Effector memory CD8-positive, alpha-beta T cell (primary cell): ENCODE data around the gene OVCH2.
"Not testable (repeated sequence)": the region's sequence is repeated elsewhere in the genome, so short reads cannot be mapped to it uniquely, and the experiment has no call there.

Experiments used
- ATAC-seq: fragments of 150-1000 bp; cut with Tn5 transposase; replicated peaks from 2 replicates; pipeline ENCODE4 v1.10.0; 2021; ENCODE audit warnings: mild to moderate bottlenecking, moderate library complexity
- DNase-seq, 3 experiments: peaks; one replicate each; pipeline ENCODE4 v3.0.0; 2021
- H3K27ac Mint-ChIP-seq, 2 donors: one replicate each; pipeline ENCODE4 v1.8.0; 2022; ENCODE audit warnings: mild to moderate bottlenecking in 2 of 2, mixed read lengths in 2 of 2, moderate library complexity in 2 of 2
- H3K27me3 Mint-ChIP-seq, 2 donors: one replicate each; pipeline ENCODE4 v1.8.0; 2022; ENCODE audit warnings: mixed read lengths in 2 of 2
- H3K36me3 Mint-ChIP-seq: one replicate; pipeline ENCODE4 v1.8.0; 2022; ENCODE audit warnings: mild to moderate bottlenecking, moderate library complexity, mixed read lengths; ENCODE audit not compliant: insufficient read depth
- H3K4me1 Mint-ChIP-seq, 2 donors: one replicate each; pipeline ENCODE4 v1.8.0; 2022; ENCODE audit warnings: low read depth in 2 of 2, mixed read lengths in 2 of 2
- H3K4me3 Mint-ChIP-seq, 2 donors: one replicate each; pipeline ENCODE4 v1.8.0; 2022; ENCODE audit warnings: mild to moderate bottlenecking in 2 of 2, mixed read lengths in 2 of 2, moderate library complexity in 2 of 2
- H3K9me3 Mint-ChIP-seq, 2 donors: one replicate each; pipeline ENCODE4 v1.8.0; 2022; ENCODE audit warnings: mixed read lengths in 2 of 2

OVCH2 gene

DNA sequence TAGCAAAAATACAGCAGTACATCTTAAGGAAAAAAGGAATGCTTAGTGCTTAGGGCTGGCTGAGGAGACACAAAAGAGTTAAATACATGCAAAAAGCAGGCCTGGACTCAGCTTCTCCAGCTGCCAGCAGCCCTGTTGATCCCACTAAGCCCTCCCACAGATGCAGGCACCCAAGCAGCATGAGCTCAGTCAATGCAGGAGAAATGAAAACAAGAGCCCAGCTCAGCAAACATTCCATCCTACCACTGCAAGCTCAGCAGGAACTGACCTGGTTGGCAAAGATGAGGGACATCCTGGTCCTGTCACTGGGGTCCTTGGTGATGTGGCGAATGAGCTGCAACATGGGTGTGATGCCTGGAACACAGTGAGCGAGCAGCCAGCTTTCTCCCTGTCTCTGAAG is 38.8 kb downstream of the OVCH2 start:
- H3K4me1 Mint-ChIP-seq: peaks cover 0 to 4% of the 10 kb centered on the region in 2 donors

DNA sequence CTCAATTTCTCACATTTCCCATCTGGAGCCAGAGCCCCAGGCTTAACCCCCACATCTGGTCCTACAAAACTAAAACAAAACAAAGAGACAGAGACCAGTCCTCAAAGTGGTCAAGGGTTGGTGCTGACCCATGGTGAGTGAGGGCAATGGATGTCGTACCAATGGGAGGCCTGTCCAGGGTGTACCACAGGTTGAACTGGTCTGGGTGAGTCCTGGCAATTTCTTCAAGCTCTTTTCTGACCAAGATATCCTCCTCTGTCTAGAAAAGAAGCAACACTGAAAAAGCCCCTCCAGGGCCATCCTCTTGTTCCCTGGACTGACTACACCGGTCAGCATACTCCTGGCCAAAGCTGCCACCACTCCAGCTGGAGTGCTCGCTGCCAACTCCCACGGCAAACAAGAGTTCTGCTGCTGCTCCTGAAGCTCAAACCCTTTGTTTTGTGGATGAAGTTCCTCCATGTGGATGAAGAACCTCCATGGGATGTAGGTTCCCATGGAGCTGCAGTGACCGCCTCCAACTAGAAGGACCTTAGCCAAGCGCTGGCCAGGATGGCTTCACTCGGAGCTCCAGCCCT is 39.9 kb downstream of the OVCH2 start:
- no peak for ATAC-seq
- Mint-ChIP-seq H3K36me3 (no peaks in the 10 kb centered on the region), H3K4me1 (peaks cover 0 to 4% of the 10 kb centered on the region in 2 donors), H3K27ac (no peak overlapping the region), H3K27me3 (peaks cover 22 to 42% of the 10 kb centered on the region in 2 donors), H3K4me3 (no peak overlapping the region), H3K9me3 (no peaks in the 10 kb centered on the region)
- DNase-seq: no peak

More for the DNA sequence above, 38.8 kb downstream of the OVCH2 start:
- no peak overlapping the region for H3K27ac Mint-ChIP-seq
- DNase-seq: no peak
- no peak for ATAC-seq
- no peaks in the 10 kb centered on the region for H3K36me3 Mint-ChIP-seq
- H3K9me3 Mint-ChIP-seq: no peaks in the 10 kb centered on the region
- H3K4me3 Mint-ChIP-seq: no peak overlapping the region
- peaks cover 32 to 53% of the 10 kb centered on the region in 2 donors for H3K27me3 Mint-ChIP-seq

DNA sequence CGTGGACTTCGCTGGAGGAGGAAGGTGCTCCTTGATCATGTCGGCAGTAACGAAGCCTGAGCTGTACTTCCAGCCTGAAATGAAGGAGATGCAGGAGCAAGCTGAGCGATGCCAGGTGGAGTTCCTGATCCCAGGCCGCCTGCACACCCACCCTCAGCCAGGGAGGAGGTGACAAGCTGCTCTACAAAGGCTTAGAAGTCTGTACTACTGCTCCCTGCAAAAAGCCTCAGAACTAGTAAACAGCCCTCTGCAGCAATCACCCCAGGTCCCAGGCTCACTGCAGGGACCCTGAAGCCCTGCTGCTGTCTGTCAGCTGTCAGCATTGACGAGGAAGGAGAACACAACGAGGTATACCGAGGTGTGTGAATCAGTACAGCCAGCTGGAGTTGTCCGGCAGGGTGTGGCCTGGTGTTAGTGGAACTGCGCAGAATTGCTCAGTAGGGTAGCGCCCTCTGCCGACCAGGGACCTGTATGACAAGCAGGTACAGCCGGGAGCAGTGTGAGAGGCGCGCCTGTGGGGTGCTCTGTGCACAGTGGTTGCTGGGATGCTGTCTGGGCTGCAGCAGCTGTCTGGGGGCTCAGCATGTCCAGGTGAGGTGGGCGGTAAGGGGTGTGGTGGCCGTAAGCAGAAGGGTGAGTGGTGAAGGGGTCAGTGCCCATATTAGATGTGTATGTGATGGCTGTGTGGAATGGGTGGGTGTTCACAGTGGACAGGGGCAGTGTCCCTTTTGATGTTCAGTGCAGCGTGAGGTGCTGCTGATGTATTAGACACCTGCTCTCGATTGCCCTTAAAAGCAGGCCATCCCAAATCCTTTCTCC is 40.6 kb downstream of the OVCH2 start:
- Mint-ChIP-seq H3K4me1 (peaks cover 0 to 4% of the 10 kb centered on the region in 2 donors), H3K27ac (no peak overlapping the region), H3K27me3 (peaks cover 16 to 37% of the 10 kb centered on the region in 2 donors), H3K36me3 (no peaks in the 10 kb centered on the region), H3K9me3 (no peaks in the 10 kb centered on the region), H3K4me3 (no peak overlapping the region)
- peak; percentile 53 to 64 (median 64) for DNase-seq
- ATAC-seq: peak; percentile 95

DNA sequence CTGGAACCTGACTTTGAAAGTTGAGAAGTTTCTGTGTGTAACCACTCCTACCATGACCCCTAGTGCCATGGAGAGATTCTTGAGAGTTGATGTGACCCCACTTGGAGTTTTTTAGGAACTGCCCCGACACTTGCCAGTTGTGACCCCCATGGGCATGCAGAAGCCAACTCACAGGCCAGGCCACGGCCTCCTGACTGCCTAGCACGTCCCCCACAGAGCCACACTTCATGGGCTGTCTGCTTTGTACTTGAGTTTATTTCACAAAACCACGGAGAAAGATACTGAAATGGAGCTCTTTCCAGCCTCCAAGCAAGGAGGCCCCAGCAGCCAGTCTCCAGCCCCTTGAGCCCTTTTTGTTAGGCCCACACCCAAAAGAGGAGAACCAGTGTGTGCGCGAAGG is 41.4 kb downstream of the OVCH2 start:
- H3K27me3 Mint-ChIP-seq: peaks cover 12 to 36% of the 10 kb centered on the region in 2 donors
- no peak for DNase-seq
- H3K27ac Mint-ChIP-seq: no peak overlapping the region
- no peaks in the 10 kb centered on the region for H3K9me3 Mint-ChIP-seq
- peaks cover 0 to 4% of the 10 kb centered on the region in 2 donors for H3K4me1 Mint-ChIP-seq
- ATAC-seq: no peak
- H3K36me3 Mint-ChIP-seq: no peaks in the 10 kb centered on the region
- H3K4me3 Mint-ChIP-seq: no peak overlapping the region

DNA sequence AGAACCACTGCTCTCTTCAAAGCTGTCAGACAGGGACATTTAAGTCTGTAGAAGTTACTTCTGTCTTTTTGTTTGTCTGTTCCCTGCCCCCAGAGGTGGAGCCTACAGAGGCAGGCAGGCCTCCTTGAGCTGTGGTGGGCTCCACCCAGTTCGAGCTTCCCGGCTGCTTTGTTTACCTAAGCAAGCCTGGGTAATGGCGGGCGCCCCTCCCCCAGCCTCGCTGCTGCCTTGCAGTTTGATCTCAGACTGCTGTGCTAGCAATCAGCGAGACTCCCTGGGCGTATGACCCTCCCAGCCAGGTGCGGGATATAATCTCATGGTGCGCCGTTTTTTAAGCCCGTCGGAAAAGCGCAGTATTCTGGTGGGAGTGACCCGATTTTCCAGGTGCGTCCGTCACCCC is 42.7 kb downstream of the OVCH2 start:
- H3K4me3 Mint-ChIP-seq, H3K27ac Mint-ChIP-seq, DNase-seq, ATAC-seq, H3K4me1 Mint-ChIP-seq, H3K9me3 Mint-ChIP-seq, H3K36me3 Mint-ChIP-seq: not testable (repeated sequence)
- H3K27me3 Mint-ChIP-seq: peaks cover 7 to 25% of the 10 kb centered on the region in 2 donors

DNA sequence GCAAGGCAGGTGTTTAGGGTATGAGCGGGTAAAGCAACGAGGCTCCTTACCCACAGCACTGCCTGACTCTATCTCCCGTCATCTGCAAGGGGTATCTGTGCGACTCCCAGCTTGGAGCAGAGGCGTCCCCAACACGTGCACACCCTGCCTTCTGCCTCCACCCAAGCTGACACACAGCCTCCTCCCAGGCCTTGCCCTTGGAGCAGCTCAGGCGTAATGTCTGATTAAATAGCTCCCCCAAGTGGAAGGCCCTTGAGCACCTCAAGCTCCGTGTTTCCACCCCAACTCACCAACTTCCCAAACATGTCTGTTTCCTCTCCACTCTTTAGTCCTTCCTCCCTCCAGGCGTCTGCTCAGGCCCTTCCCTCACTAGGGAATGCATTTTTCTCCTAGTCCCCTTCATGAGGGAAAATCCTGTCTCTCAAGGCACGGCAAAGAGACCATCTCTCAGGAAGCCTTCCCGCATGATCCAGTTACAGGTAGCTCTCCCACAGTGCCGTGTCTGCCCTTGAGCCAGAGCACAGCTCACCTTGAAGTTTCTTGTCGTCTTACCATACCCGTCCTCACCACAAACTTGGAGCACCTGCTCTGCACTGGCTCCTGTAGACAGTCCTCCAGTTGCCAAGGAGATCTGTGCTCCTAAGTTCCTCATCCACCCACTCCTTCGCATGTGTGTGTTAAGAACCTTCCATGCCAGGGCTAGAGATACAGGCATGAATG is 48.8 kb downstream of the OVCH2 start:
- ATAC-seq (no peak), DNase-seq (peak in 1 of 3 experiments; percentile 4)
- no peaks in the 10 kb centered on the region for H3K4me1 Mint-ChIP-seq
- no peaks in the 10 kb centered on the region for H3K27me3 Mint-ChIP-seq
- H3K27ac Mint-ChIP-seq: no peak overlapping the region
- H3K9me3 Mint-ChIP-seq: no peaks in the 10 kb centered on the region
- peaks cover 6% of the 10 kb centered on the region for H3K36me3 Mint-ChIP-seq
- H3K4me3 Mint-ChIP-seq: no peak overlapping the region

DNA sequence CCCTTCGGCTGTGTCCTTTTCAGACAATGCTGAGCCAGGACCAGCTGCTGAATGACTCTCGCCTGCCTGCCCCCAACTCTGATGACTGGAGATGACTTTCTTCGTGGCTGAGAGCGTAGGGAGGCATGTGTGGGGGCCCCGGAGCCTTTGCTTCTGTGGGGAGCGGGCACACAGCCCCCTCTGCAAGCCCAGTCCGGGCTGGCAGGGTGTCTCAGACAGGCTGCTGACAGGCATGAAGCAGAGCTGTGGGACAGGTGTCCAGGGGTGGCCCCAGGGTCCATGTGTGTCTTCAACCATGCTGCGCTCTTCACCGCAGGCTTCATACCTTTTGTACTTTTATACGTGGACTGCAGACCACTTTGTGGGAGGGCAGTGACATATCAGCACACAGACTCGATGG is 49.6 kb downstream of the OVCH2 start:
- DNase-seq: no peak
- H3K27ac Mint-ChIP-seq: no peak overlapping the region
- no peaks in the 10 kb centered on the region for H3K27me3 Mint-ChIP-seq
- H3K4me3 Mint-ChIP-seq: no peak overlapping the region
- H3K4me1 Mint-ChIP-seq: no peaks in the 10 kb centered on the region
- peaks cover 9% of the 10 kb centered on the region for H3K36me3 Mint-ChIP-seq
- no peak for ATAC-seq
- no peaks in the 10 kb centered on the region for H3K9me3 Mint-ChIP-seq

DNA sequence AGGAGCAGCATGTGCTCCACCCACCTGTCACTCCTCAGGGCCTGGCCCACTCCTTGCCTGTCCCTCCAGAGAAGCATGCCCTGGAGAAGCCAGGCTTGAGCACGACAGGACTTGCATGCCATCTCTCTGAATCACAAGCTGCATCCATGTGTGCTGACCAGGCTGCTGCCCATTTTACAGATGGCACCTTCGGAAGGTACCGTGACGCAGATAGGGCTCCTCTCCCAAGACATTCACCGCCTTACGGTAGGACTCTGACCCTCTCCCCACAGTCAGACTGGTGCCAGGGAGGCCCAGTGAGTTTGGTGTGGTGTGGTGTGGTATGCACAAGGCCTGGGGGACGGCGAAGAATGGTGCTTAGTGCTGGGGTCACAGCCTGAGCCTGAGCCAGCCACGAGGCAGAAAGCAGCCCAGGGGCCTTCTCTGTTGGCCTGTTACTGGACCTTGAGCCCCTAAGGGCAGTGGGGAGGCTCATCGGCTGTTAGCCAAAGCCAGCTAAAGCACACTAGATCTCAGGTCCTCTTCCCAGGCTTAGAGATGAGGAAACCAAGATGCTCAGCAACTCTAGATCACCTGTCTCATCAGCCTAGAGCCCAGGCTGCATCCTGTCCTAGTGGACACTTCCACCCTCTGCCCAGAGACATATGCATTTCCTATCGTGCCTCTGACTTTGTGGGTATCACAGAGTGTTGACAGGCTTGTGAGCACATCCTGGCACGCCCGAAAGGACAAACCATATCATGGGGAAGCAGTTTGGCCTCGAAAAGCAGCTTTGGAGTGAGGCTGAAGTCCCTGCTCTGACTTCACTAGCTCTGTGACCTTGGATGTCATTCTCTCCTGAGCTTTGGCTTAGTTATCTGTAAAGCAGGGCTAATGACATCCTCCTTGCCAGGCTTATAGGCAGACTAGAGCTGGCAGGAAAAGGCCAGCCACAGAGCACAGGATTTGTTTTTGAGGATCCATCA is 50.7 kb downstream of the OVCH2 start:
- Mint-ChIP-seq H3K27me3 (no peaks in the 10 kb centered on the region), H3K27ac (no peak overlapping the region), H3K36me3 (peaks cover 9% of the 10 kb centered on the region), H3K4me3 (no peak overlapping the region), H3K9me3 (no peaks in the 10 kb centered on the region), H3K4me1 (no peaks in the 10 kb centered on the region)
- ATAC-seq: no peak
- DNase-seq: no peak

DNA sequence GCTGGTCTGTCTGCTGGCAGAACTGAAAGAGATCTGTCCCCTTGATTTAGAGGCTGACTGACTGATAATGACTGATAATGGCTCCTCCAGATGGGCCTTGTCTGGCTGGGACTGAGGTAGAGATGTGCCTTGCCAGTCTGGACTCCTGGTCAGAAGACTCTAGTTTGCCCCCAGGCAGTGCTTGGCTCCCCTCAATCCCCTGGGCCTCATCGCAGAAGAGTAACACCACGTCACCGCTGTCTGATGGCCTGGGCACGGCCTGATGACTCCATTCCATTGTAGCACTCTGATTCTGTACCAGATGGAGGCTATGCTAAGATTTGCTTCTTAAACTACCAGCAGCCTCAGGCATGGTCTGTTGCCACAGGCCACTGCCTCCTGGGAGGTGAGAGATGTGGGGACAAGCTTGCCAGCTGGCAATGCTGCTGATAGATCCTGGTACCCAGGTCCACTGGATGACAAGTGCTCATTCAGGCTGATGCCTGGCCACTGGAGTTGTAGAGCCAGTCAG is 52.0 kb downstream of the OVCH2 start:
- Mint-ChIP-seq H3K4me3 (no peak overlapping the region), H3K27ac (no peak overlapping the region), H3K9me3 (no peaks in the 10 kb centered on the region), H3K27me3 (no peaks in the 10 kb centered on the region), H3K4me1 (no peaks in the 10 kb centered on the region), H3K36me3 (peaks cover 9% of the 10 kb centered on the region)
- ATAC-seq (no peak), DNase-seq (no peak)

DNA sequence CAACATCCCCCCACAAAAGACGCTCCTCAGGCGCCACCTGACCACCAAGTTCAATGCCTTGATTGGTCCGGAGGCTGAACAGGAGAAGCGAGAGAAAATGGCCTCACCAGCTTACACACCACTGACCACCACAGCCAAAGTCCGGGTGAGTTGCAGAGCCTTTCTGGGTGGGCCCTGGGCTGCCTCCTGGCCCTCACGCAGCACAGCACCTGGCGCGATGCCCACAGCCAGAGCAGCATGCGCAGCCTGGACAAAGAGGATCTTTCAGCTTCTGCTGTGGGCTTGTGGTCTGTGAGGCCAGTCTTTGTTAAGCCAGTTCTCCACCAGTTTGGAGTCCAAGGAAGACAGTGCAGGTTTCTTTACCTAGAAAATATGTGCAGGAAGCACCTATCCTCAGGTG is 54.6 kb downstream of the OVCH2 start:
- H3K9me3 Mint-ChIP-seq: no peaks in the 10 kb centered on the region
- H3K4me1 Mint-ChIP-seq: no peaks in the 10 kb centered on the region
- no peak for DNase-seq
- ATAC-seq: no peak
- H3K27ac Mint-ChIP-seq: no peak overlapping the region
- H3K27me3 Mint-ChIP-seq: no peaks in the 10 kb centered on the region
- H3K4me3 Mint-ChIP-seq: no peak overlapping the region
- H3K36me3 Mint-ChIP-seq: peaks cover 5% of the 10 kb centered on the region

DNA sequence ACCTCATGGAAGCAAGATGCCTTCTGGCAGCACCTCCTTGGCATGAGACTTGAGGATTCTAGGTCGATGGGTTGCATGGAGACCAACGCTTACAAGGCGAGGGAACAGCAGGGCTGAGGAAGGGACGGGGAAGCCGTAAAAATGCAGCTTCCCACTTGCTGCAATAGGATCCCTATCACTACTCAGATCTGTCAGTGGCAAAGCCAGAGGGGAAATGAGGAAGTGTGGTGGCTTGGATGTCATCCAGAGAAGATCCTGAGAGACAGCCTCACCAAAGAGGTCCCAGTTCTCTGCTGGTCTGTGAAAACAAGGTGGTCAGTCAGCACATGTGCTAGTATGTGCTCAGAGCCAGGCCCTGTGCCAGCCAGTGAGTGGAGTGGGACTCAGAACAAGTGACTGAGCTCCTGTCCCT is 55.1 kb downstream of the OVCH2 start:
- no peak for DNase-seq
- Mint-ChIP-seq H3K27ac (no peak overlapping the region), H3K4me3 (no peak overlapping the region)

DNA sequence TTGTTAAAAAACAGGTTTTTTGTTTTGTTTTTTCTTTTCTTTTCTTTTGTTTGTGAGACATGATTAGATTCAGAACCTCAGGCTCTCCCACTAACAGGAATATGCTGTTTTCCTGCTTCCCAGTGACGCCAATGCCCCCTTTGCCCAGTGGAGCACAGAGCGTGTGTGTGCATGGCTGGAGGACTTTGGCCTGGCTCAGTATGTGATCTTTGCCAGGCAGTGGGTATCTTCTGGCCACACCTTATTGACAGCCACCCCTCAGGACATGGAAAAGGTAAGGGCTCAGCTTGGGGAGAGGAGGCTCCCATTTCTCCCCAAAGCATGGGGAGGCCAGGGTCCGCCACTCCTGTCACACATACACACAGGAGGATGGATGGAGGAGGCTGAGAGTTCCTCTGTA is 58.0 kb downstream of the OVCH2 start:
- Mint-ChIP-seq H3K9me3 (no peaks in the 10 kb centered on the region), H3K4me1 (no peaks in the 10 kb centered on the region), H3K4me3 (no peak overlapping the region), H3K27me3 (no peaks in the 10 kb centered on the region), H3K27ac (no peak overlapping the region), H3K36me3 (peaks cover 5% of the 10 kb centered on the region)
- DNase-seq: no peak
- no peak for ATAC-seq

More for the DNA sequence above, 55.1 kb downstream of the OVCH2 start:
- Mint-ChIP-seq H3K4me1 (no peaks in the 10 kb centered on the region), H3K27me3 (no peaks in the 10 kb centered on the region), H3K9me3 (no peaks in the 10 kb centered on the region), H3K36me3 (peaks cover 5% of the 10 kb centered on the region)
- ATAC-seq: no peak

DNA sequence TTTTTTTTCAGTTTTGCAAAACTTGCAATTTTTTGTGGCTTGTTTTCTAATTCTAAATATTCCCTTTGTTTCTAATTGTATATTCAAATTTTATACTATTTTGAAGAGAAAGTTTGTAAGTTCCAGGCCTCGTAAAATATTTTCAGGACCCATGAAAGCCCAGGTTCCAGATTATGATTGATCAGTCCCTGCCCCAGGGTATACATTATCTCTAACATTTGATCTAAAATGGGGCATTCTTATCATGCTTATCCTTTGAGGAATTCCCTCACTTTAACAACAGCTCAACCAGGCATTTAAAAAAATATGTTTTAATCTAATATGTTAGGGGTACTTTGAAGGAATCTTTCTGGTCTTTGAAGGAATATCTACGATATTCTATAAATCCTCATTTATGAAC is 59.4 kb downstream of the OVCH2 start:
- Mint-ChIP-seq H3K9me3 (no peaks in the 10 kb centered on the region), H3K4me1 (no peaks in the 10 kb centered on the region), H3K36me3 (peaks cover under 1% of the 10 kb centered on the region), H3K4me3 (no peak overlapping the region), H3K27ac (no peak overlapping the region), H3K27me3 (no peaks in the 10 kb centered on the region)
- ATAC-seq (no peak), DNase-seq (no peak)
